Measurements from ENCODE around the gene CDK5.
"Not testable (repeated sequence)": the region's sequence is repeated elsewhere in the genome, so short reads cannot be mapped to it uniquely, and the experiment has no call there.

The CDK5 gene

GRCh38 chr7:151012031-151012692 is 45.5 kb downstream of the CDK5 start:
- no peak for DNase-seq

- DNase-seq, result not testable (repeated sequence)
These were observed 46.1 kb downstream of the CDK5 start for GRCh38 chr7:151011616-151012015.

- DNase-seq, result no peak
These were observed 46.6 kb downstream of the CDK5 start for GRCh38 chr7:151011097-151011409.

GRCh38 chr7:151010307-151011096 is 47.2 kb downstream of the CDK5 start:
- DNase-seq, result no peak

- no peak for DNase-seq
These were observed 47.7 kb downstream of the CDK5 start for GRCh38 chr7:151010037-151010306.

- DNase-seq, result no peak
These were observed 48.2 kb downstream of the CDK5 start for GRCh38 chr7:151009327-151010036.

GRCh38 chr7:151008511-151009323 is 49.0 kb downstream of the CDK5 start:
- DNase-seq, result no peak

- no peak for DNase-seq
These were observed 49.6 kb downstream of the CDK5 start for GRCh38 chr7:151008143-151008510.

- no peak for DNase-seq
These were observed 50.2 kb downstream of the CDK5 start for GRCh38 chr7:151007469-151007898.

- DNase-seq, result no peak
These were observed 51.0 kb downstream of the CDK5 start for GRCh38 chr7:151006590-151007300.

GRCh38 chr7:151005566-151005965 is 52.1 kb downstream of the CDK5 start:
- no peak for DNase-seq
